HCT116 (cell line): Measurements from ENCODE around the gene EP400. TPM values are rescaled to one million over a fixed set of nuclear protein-coding genes. Genes with fewer than 3 reads are reported as not detected.

Experiments used
- ATAC-seq: fragments of 200-7000 bp; cut with Tn5 transposase; 2 replicates; pipeline ENCODE4 v1.9.1; 2020; ENCODE audit warnings: mild to moderate bottlenecking, moderate library complexity
- BruUV-seq: library from RNA; stranded (reverse); fragments of 400-500 nt; replicated peaks from 2 replicates; lab custom pipeline; 2021; lab: Mats Ljungman, UMichigan
- CTCF ChIA-PET: fragments of 300-600 bp; sonication (Branson Sonifier 250); formaldehyde crosslinking; loops from one replicate; lab custom pipeline; 2021; ENCODE audit warnings: antibody characterized with exemption; lab: Charles Lee
- POLR2A ChIA-PET: fragments of 300-600, 350-600 bp; sonication (Branson Sonifier 250); formaldehyde crosslinking; loops from one replicate; lab custom pipeline; 2021; ENCODE audit warnings: antibody characterized with exemption; lab: Charles Lee
- RAD21 ChIA-PET, 2 experiments: fragments of 300-600 bp; sonication (Branson Sonifier 250); formaldehyde crosslinking; loops; one replicate each; lab custom pipeline; 2023; ENCODE audit warnings: low total read pairs in 2 of 2; ENCODE audit not compliant: uncharacterized antibody in 2 of 2, unreplicated experiment in 2 of 2, low non-redundant PET in 1 of 2; lab: Charles Lee
- DNase-seq: peaks from one replicate; pipeline ENCODE4 v3.0.0-alpha.2; 2010; ENCODE audit warnings: low read depth, low spot score
- H2AFZ ChIP-seq: fragments of 200-600 bp; shearing (Covaris generic), sonication (generic); 2 replicates; pipeline ENCODE4 v1.6.1; 2017; ENCODE audit warnings: low read depth, mixed run types, mixed read lengths, antibody characterized with exemption, low read length; ENCODE audit not compliant: poor library complexity, severe bottlenecking
- H3K27ac ChIP-seq: 2 replicates; pipeline ENCODE4 v1.5.1; 2012; ENCODE audit warnings: low read depth, low read length
- H3K27me3 ChIP-seq: fragments of 200-600 bp; sonication (generic); 2 replicates; pipeline ENCODE4 v1.6.1; 2016; ENCODE audit warnings: mixed run types, low read length, mixed read lengths; ENCODE audit not compliant: insufficient read depth
- H3K36me3 ChIP-seq, 2 experiments: fragments of 200-500 bp in 1 of 2; fragments of 200-600 bp in 1 of 2; sonication (Bioruptor generic) in 1 of 2; sonication (generic) in 1 of 2; 2 replicates each; pipeline versions ENCODE4 v1.5.1 to v1.6.1; 2014 to 2016; ENCODE audit warnings: low read length in 2 of 2, inconsistent platforms in 1 of 2, mixed read lengths in 1 of 2, mixed run types in 1 of 2; ENCODE audit not compliant: insufficient read depth in 2 of 2, control insufficient read depth in 1 of 2
- H3K4me1 ChIP-seq, 2 experiments: fragments of 200-600 bp in 1 of 2; sonication (generic) in 1 of 2; 2 replicates each; pipeline versions ENCODE4 v1.5.1 to v1.6.1; 2012 to 2017; ENCODE audit warnings: low read length in 2 of 2, inconsistent platforms in 1 of 2, mild to moderate bottlenecking in 1 of 2, mixed read lengths in 1 of 2, mixed run types in 1 of 2, moderate library complexity in 1 of 2; ENCODE audit not compliant: insufficient read depth in 2 of 2, control insufficient read depth in 1 of 2
- H3K4me2 ChIP-seq: fragments of 200-600 bp; sonication (generic); 2 replicates; pipeline ENCODE4 v1.6.1; 2017; ENCODE audit warnings: mixed run types, low read length, mixed read lengths
- H3K4me3 ChIP-seq, 2 experiments: fragments of 200-600 bp in 1 of 2; sonication (generic) in 1 of 2; replicated peaks in 1 of 2; 2 replicates each; pipeline ENCODE4 v1.5.1; 2011 to 2016; ENCODE audit warnings: low read length in 2 of 2, control low read depth in 1 of 2, low read depth in 1 of 2, mild to moderate bottlenecking in 1 of 2, mixed read lengths in 1 of 2, mixed run types in 1 of 2
- H3K79me2 ChIP-seq: fragments of 200-600 bp; sonication (generic); 2 replicates; pipeline ENCODE4 v1.6.1; 2017; ENCODE audit warnings: mild to moderate bottlenecking, mixed run types, low read length, moderate library complexity, mixed read lengths; ENCODE audit not compliant: insufficient read depth
- H3K9ac ChIP-seq: fragments of 200-600 bp; sonication (generic); 2 replicates; pipeline ENCODE4 v1.6.1; 2016; ENCODE audit warnings: low read length, mixed read lengths
- H3K9me2 ChIP-seq: fragments of 200-600 bp; sonication (generic), shearing (Covaris generic); 2 replicates; pipeline ENCODE4 v1.6.1; 2017; ENCODE audit warnings: mixed run types, mild to moderate bottlenecking, moderate library complexity; ENCODE audit not compliant: insufficient read depth
- H3K9me3 ChIP-seq, 2 experiments: fragments of 200-500 bp in 1 of 2; fragments of 200-600 bp in 1 of 2; sonication (Bioruptor generic) in 1 of 2; sonication (generic) in 1 of 2; 2 replicates each; pipeline ENCODE4 v1.6.1; 2014 to 2017; ENCODE audit warnings: low read length in 2 of 2, mixed read lengths in 2 of 2, inconsistent platforms in 1 of 2, low read depth in 1 of 2, mild to moderate bottlenecking in 1 of 2, mixed run types in 1 of 2, moderate library complexity in 1 of 2; ENCODE audit not compliant: control insufficient read depth in 1 of 2, insufficient read depth in 1 of 2
- H4K20me1 ChIP-seq: fragments of 200-600 bp; sonication (generic), shearing (Covaris generic); 2 replicates; pipeline ENCODE4 v1.6.1; 2017; ENCODE audit warnings: mixed run types, mild to moderate bottlenecking, moderate library complexity; ENCODE audit not compliant: insufficient read depth
- CEBPB ChIP-seq: IDR thresholded peaks from 2 replicates; pipeline ENCODE4 v1.6.1; 2012; ENCODE audit warnings: low read depth
- EGR1 ChIP-seq: IDR thresholded peaks from 2 replicates; pipeline ENCODE4 v1.6.1; 2012; ENCODE audit warnings: low read depth
- ELF1 ChIP-seq: IDR thresholded peaks from 2 replicates; pipeline ENCODE4 v1.6.1; 2012; ENCODE audit warnings: low read depth, borderline replicate concordance
- EZH2 ChIP-seq: fragments of 200-600 bp; sonication (generic); IDR thresholded peaks from 2 replicates; pipeline ENCODE4 v1.6.1; 2017; ENCODE audit warnings: antibody characterized with exemption, mixed run types
- EZH2phosphoT487 ChIP-seq: fragments of 200-600 bp; IDR thresholded peaks from 2 replicates; pipeline ENCODE4 v1.6.1; 2018; ENCODE audit warnings: antibody characterized with exemption, borderline replicate concordance
- JUND ChIP-seq: IDR thresholded peaks from 2 replicates; pipeline ENCODE4 v1.6.1; 2012
- POLR2A ChIP-seq: IDR thresholded peaks from 2 replicates; pipeline ENCODE4 v1.7.0; 2011; ENCODE audit warnings: borderline replicate concordance; ENCODE audit not compliant: insufficient read depth, insufficient read length; ENCODE audit errors: extremely low read depth
- POLR2AphosphoS5 ChIP-seq: IDR thresholded peaks from 2 replicates; pipeline ENCODE4 v1.6.1; 2011; ENCODE audit warnings: mild to moderate bottlenecking, low read depth, low read length, moderate library complexity
- SIN3A ChIP-seq: IDR thresholded peaks from 2 replicates; pipeline ENCODE4 v1.6.1; 2012; ENCODE audit warnings: low read depth
- SP1 ChIP-seq: IDR thresholded peaks from 2 replicates; pipeline ENCODE4 v1.6.1; 2012; ENCODE audit warnings: low read depth
- SRF ChIP-seq: IDR thresholded peaks from 2 replicates; pipeline ENCODE4 v1.6.1; 2012; ENCODE audit warnings: low read depth
- TCF7L2 ChIP-seq: IDR thresholded peaks from 2 replicates; pipeline ENCODE4 v1.7.0; 2011; ENCODE audit warnings: borderline replicate concordance, inconsistent platforms; ENCODE audit not compliant: insufficient read depth, insufficient read length; ENCODE audit errors: extremely low read depth
- ZFX ChIP-seq: fragments of 450-650 bp; IDR thresholded peaks from 2 replicates; pipeline ENCODE4 v1.6.1; 2017
- ZNF274 ChIP-seq: fragments of 200-500 bp; sonication (Bioruptor generic); IDR thresholded peaks from 2 replicates; pipeline ENCODE4 v1.6.1; 2014; ENCODE audit warnings: mild to moderate bottlenecking, low read depth, low read length, inconsistent platforms
- intact Hi-C: fragments of 100-400 bp; cut with micrococcal nuclease; formaldehyde crosslinking; loops from 2 replicates; pipeline ENCODE4 v1.10.0; 2022
- total RNA-seq: library from RNA; stranded (reverse); gene quantifications from one replicate; pipeline ENCODE4 v1.2.1, GENCODE V29; 2021; ENCODE audit not compliant: unreplicated experiment
- TF ChIP-seq, protein P1 (sequence below), 3 experiments: fragments of 200-600 bp in 1 of 3; sonication (generic) in 1 of 3; IDR thresholded peaks in 2 of 3; conservative IDR thresholded peaks in 1 of 3; 2 replicates each; pipeline ENCODE4 v1.5.1; 2012 to 2017; ENCODE audit warnings: low read depth in 2 of 3, low read length in 2 of 3, antibody characterized with exemption in 1 of 3, borderline replicate concordance in 1 of 3, control low read depth in 1 of 3, mild to moderate bottlenecking in 1 of 3, mixed read lengths in 1 of 3, mixed run types in 1 of 3, moderate library complexity in 1 of 3; ENCODE audit not compliant: insufficient read depth in 1 of 3
- TF ChIP-seq, protein P2 (sequence below): IDR thresholded peaks from 2 replicates; pipeline ENCODE4 v1.6.1; 2011; ENCODE audit warnings: mild to moderate bottlenecking, low read length, moderate library complexity; ENCODE audit not compliant: insufficient replicate concordance; ENCODE audit errors: extremely low read depth
- TF ChIP-seq, protein P3 (sequence below): IDR thresholded peaks from 2 replicates; pipeline ENCODE4 v1.6.1; 2012
- TF ChIP-seq, protein P4 (sequence below): IDR thresholded peaks from 2 replicates; pipeline ENCODE4 v1.6.1; 2012
- TF ChIP-seq, protein P5 (sequence below): IDR thresholded peaks from 2 replicates; pipeline ENCODE4 v1.6.1; 2012; ENCODE audit warnings: low read depth

EP400 gene
- total RNA-seq, 1 experiment from 2014 or later, result 54.5 TPM

DNA sequence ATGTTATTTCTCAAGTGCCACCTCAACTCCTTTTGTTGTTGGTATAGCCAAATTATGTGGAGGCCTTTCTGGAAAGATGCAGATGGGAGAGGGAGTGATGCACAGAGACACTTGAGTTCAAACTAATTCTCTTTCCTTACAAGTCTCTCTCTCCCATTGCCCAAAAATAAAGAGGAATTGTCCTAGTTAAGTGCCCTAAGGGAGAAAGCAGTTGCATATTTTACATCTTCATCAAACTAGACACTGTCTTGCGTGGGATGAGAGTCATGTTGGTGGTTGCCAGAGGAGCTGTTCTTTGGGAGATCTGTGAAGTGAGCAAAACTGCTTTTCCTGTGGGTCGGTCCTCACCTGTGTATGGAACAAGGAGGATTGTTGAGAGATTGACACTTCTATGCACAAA lies 72.2 kb downstream of the EP400 start:
- Histone ChIP-seq H2AFZ (no peak overlapping the region), H3K27me3 (no peaks in the 10 kb centered on the region), H3K9me3 (no peaks in the 10 kb centered on the region), H3K4me2 (no peak overlapping the region), H3K9me2 (no peaks in the 10 kb centered on the region), H3K79me2 (no peaks in the 10 kb centered on the region), H3K27ac (no peak overlapping the region), H4K20me1 (no peaks in the 10 kb centered on the region), H3K4me1 (no peaks in the 10 kb centered on the region), H3K36me3 (peaks cover 38 to 41% of the 10 kb centered on the region in 2 experiments; a peak in 3 of 4 replicates), H3K4me3 (no peak overlapping the region), H3K9ac (no peak overlapping the region)
- RAD21 ChIA-PET, result no interaction called here
- CTCF ChIA-PET, result no interaction called here
- no TSS peak for BruUV-seq
- ATAC-seq (no peak), DNase-seq (no peak)
- intact Hi-C loops, result no loop called here
- POLR2A ChIA-PET, result no interaction called here
- TF ChIP-seq ZNF274, result no peak
- no peak for TF ChIP-seq CEBPB
- TF ChIP-seq, protein P1, sequence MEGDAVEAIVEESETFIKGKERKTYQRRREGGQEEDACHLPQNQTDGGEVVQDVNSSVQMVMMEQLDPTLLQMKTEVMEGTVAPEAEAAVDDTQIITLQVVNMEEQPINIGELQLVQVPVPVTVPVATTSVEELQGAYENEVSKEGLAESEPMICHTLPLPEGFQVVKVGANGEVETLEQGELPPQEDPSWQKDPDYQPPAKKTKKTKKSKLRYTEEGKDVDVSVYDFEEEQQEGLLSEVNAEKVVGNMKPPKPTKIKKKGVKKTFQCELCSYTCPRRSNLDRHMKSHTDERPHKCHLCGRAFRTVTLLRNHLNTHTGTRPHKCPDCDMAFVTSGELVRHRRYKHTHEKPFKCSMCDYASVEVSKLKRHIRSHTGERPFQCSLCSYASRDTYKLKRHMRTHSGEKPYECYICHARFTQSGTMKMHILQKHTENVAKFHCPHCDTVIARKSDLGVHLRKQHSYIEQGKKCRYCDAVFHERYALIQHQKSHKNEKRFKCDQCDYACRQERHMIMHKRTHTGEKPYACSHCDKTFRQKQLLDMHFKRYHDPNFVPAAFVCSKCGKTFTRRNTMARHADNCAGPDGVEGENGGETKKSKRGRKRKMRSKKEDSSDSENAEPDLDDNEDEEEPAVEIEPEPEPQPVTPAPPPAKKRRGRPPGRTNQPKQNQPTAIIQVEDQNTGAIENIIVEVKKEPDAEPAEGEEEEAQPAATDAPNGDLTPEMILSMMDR (IDR thresholded peaks at IDR 0.05 in 2 of 3, conservative IDR thresholded peaks at IDR 0.05 in 1 of 3; ENCODE audit: borderline replicate concordance in 1 of 3, insufficient read depth in 1 of 3, low read depth in 2 of 3, low read length in 2 of 3), result no peak
- no peak for TF ChIP-seq POLR2AphosphoS5
- TF ChIP-seq POLR2A, result no peak
- TF ChIP-seq, protein P2, sequence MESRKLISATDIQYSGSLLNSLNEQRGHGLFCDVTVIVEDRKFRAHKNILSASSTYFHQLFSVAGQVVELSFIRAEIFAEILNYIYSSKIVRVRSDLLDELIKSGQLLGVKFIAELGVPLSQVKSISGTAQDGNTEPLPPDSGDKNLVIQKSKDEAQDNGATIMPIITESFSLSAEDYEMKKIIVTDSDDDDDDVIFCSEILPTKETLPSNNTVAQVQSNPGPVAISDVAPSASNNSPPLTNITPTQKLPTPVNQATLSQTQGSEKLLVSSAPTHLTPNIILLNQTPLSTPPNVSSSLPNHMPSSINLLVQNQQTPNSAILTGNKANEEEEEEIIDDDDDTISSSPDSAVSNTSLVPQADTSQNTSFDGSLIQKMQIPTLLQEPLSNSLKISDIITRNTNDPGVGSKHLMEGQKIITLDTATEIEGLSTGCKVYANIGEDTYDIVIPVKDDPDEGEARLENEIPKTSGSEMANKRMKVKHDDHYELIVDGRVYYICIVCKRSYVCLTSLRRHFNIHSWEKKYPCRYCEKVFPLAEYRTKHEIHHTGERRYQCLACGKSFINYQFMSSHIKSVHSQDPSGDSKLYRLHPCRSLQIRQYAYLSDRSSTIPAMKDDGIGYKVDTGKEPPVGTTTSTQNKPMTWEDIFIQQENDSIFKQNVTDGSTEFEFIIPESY, result no peak
- no peak for TF ChIP-seq SP1
- no peak for TF ChIP-seq TCF7L2
- no peak for TF ChIP-seq ELF1
- no peak for TF ChIP-seq JUND
- no peak for TF ChIP-seq EZH2phosphoT487
- no peak for TF ChIP-seq SIN3A
- TF ChIP-seq, protein P3, sequence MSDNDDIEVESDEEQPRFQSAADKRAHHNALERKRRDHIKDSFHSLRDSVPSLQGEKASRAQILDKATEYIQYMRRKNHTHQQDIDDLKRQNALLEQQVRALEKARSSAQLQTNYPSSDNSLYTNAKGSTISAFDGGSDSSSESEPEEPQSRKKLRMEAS, result no peak
- TF ChIP-seq, protein P4, sequence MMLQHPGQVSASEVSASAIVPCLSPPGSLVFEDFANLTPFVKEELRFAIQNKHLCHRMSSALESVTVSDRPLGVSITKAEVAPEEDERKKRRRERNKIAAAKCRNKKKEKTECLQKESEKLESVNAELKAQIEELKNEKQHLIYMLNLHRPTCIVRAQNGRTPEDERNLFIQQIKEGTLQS, result no peak
- TF ChIP-seq, protein P5, sequence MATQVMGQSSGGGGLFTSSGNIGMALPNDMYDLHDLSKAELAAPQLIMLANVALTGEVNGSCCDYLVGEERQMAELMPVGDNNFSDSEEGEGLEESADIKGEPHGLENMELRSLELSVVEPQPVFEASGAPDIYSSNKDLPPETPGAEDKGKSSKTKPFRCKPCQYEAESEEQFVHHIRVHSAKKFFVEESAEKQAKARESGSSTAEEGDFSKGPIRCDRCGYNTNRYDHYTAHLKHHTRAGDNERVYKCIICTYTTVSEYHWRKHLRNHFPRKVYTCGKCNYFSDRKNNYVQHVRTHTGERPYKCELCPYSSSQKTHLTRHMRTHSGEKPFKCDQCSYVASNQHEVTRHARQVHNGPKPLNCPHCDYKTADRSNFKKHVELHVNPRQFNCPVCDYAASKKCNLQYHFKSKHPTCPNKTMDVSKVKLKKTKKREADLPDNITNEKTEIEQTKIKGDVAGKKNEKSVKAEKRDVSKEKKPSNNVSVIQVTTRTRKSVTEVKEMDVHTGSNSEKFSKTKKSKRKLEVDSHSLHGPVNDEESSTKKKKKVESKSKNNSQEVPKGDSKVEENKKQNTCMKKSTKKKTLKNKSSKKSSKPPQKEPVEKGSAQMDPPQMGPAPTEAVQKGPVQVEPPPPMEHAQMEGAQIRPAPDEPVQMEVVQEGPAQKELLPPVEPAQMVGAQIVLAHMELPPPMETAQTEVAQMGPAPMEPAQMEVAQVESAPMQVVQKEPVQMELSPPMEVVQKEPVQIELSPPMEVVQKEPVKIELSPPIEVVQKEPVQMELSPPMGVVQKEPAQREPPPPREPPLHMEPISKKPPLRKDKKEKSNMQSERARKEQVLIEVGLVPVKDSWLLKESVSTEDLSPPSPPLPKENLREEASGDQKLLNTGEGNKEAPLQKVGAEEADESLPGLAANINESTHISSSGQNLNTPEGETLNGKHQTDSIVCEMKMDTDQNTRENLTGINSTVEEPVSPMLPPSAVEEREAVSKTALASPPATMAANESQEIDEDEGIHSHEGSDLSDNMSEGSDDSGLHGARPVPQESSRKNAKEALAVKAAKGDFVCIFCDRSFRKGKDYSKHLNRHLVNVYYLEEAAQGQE, result no peak
- TF ChIP-seq ZFX, result no peak
- TF ChIP-seq EZH2, result no peak
- TF ChIP-seq EGR1, result no peak
- TF ChIP-seq SRF, result no peak
